ENCODE measurements around the gene NFASC. TPM values are rescaled to one million over a fixed set of nuclear protein-coding genes. Genes with fewer than 3 reads are reported as not detected.

The NFASC gene
- total and polyA plus RNA-seq, 4 donors, result 0.23 to 5.4 (median 1.9) TPM

DNA sequence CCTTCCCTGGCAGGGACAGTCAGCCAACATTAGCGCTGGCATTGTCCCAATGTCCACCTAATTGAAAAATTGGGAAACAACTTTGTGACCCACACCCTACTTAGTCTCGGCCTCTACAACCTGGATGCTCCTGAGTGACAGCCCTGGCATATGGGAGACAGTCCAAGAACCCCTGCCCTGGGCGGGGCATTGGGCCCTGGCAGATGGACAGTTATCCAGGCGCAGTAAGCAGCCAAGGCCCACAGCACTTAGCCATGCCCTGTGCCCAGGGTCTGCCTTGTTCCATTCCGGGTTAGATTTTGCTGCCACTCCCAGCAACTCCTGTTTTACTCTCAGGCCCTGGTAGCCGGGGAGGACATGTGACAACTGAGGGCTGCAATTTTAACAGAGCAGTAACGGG lies 50.3 kb downstream of the NFASC start:
- peak in 1 of 2 donors; percentile 16 for TF ChIP-seq JUND (IDR thresholded peaks at IDR 0.05)
- TF ChIP-seq YY1 (IDR thresholded peaks at IDR 0.05), result no peak
- TF ChIP-seq HNF4G (IDR thresholded peaks at IDR 0.05), result no peak
- peak in 1 of 2 donors; percentile 6 for TF ChIP-seq RAD21 (IDR thresholded peaks at IDR 0.05)
- peak in 1 of 2 donors; percentile 52 for TF ChIP-seq HNF4A (conservative IDR thresholded peaks at IDR 0.05)
- TF ChIP-seq, protein P1, sequence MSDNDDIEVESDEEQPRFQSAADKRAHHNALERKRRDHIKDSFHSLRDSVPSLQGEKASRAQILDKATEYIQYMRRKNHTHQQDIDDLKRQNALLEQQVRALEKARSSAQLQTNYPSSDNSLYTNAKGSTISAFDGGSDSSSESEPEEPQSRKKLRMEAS (IDR thresholded peaks at IDR 0.05), result no peak
- TF ChIP-seq, protein P2, sequence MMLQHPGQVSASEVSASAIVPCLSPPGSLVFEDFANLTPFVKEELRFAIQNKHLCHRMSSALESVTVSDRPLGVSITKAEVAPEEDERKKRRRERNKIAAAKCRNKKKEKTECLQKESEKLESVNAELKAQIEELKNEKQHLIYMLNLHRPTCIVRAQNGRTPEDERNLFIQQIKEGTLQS (IDR thresholded peaks at IDR 0.05), result no peak
- TF ChIP-seq, protein P3, sequence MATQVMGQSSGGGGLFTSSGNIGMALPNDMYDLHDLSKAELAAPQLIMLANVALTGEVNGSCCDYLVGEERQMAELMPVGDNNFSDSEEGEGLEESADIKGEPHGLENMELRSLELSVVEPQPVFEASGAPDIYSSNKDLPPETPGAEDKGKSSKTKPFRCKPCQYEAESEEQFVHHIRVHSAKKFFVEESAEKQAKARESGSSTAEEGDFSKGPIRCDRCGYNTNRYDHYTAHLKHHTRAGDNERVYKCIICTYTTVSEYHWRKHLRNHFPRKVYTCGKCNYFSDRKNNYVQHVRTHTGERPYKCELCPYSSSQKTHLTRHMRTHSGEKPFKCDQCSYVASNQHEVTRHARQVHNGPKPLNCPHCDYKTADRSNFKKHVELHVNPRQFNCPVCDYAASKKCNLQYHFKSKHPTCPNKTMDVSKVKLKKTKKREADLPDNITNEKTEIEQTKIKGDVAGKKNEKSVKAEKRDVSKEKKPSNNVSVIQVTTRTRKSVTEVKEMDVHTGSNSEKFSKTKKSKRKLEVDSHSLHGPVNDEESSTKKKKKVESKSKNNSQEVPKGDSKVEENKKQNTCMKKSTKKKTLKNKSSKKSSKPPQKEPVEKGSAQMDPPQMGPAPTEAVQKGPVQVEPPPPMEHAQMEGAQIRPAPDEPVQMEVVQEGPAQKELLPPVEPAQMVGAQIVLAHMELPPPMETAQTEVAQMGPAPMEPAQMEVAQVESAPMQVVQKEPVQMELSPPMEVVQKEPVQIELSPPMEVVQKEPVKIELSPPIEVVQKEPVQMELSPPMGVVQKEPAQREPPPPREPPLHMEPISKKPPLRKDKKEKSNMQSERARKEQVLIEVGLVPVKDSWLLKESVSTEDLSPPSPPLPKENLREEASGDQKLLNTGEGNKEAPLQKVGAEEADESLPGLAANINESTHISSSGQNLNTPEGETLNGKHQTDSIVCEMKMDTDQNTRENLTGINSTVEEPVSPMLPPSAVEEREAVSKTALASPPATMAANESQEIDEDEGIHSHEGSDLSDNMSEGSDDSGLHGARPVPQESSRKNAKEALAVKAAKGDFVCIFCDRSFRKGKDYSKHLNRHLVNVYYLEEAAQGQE (IDR thresholded peaks at IDR 0.05), result no peak
- TF ChIP-seq RXRA (IDR thresholded peaks at IDR 0.05), result peak in 1 of 2 donors; percentile 58
- Histone ChIP-seq H3K27me3 (ENCODE audit: control insufficient read depth in 4 of 4, insufficient read depth in 4 of 4, low read length in 3 of 4) (no peaks in the 10 kb centered on the region), H3K9me3 (ENCODE audit: control insufficient read depth in 4 of 4, low read length in 3 of 4) (no peaks in the 10 kb centered on the region), H3K36me3 (ENCODE audit: control insufficient read depth in 4 of 4, insufficient read depth in 3 of 4, low read depth in 1 of 4, low read length in 3 of 4) (no peaks in the 10 kb centered on the region), H3K4me1 (ENCODE audit: control insufficient read depth in 4 of 4, insufficient read depth in 4 of 4, low read length in 3 of 4) (peaks cover 10 to 17% (median 11%) of the 10 kb centered on the region in 4 donors), H3K4me3 (ENCODE audit: low read depth in 1 of 3, low read length in 3 of 3) (no peak overlapping the region), H3K9ac (ENCODE audit: low read depth in 1 of 2, low read length in 2 of 2) (no peak overlapping the region), H3K27ac (ENCODE audit: low read depth in 1 of 2, low read length in 2 of 2) (no peak overlapping the region)
- no peak for DNase-seq (ENCODE audit: low spot score)
- 38% methylated on average over 7 of the region's 7 CpGs for WGBS

DNA sequence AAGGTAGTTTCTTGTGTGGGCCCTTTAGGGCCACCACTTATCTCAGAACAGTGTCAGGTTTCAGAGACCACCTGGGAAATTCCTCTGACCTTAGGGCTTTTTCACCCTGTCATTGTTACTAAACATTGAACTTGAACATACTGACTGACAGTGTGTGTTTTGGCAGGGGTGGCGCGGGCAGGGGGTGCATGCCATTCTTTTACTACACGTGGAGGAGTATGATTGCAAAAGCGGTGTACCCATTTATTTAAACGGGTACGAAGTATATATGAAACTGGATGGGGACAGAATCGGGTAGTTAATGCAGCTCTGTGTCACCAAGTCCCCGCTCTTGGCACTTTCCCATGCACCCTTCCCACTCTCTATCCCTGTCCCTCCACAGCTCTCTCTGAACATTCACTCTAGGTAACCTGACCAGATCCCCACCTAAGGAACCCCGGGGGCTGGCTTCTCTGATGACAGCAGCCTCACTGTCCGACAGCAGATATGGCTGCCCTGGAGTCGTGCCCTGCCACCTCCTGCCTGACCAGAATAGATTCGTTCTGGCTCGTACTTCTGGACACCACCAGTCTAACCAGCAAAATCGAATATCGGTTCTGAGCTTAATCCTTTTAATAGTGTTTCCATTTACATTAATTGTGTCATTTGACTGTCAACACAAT lies 51.3 kb downstream of the NFASC start:
- H3K27me3 ChIP-seq (ENCODE audit: control insufficient read depth in 4 of 4, insufficient read depth in 4 of 4, low read length in 3 of 4), result no peaks in the 10 kb centered on the region
- 76% methylated on average over 15 of the region's 15 CpGs for WGBS
- H3K9ac ChIP-seq (ENCODE audit: low read depth in 1 of 2, low read length in 2 of 2), result no peak overlapping the region

More for the DNA sequence above, 51.3 kb downstream of the NFASC start:
- no peak for TF ChIP-seq TAF1 (conservative IDR thresholded peaks at IDR 0.05)
- TF ChIP-seq JUND (IDR thresholded peaks at IDR 0.05), result no peak
- TF ChIP-seq, protein P2 (IDR thresholded peaks at IDR 0.05), result no peak
- TF ChIP-seq EGR1 (IDR thresholded peaks at IDR 0.05; ENCODE audit: low read depth in 2 of 2), result no peak
- no peak for TF ChIP-seq RAD21 (IDR thresholded peaks at IDR 0.05)
- no peak for TF ChIP-seq SP1 (IDR thresholded peaks at IDR 0.05)
- no peak for TF ChIP-seq NR2F2 (IDR thresholded peaks at IDR 0.05)
- TF ChIP-seq HNF4G (IDR thresholded peaks at IDR 0.05), result no peak
- TF ChIP-seq, protein P4, sequence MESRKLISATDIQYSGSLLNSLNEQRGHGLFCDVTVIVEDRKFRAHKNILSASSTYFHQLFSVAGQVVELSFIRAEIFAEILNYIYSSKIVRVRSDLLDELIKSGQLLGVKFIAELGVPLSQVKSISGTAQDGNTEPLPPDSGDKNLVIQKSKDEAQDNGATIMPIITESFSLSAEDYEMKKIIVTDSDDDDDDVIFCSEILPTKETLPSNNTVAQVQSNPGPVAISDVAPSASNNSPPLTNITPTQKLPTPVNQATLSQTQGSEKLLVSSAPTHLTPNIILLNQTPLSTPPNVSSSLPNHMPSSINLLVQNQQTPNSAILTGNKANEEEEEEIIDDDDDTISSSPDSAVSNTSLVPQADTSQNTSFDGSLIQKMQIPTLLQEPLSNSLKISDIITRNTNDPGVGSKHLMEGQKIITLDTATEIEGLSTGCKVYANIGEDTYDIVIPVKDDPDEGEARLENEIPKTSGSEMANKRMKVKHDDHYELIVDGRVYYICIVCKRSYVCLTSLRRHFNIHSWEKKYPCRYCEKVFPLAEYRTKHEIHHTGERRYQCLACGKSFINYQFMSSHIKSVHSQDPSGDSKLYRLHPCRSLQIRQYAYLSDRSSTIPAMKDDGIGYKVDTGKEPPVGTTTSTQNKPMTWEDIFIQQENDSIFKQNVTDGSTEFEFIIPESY (IDR thresholded peaks at IDR 0.05), result no peak
- TF ChIP-seq RXRA (IDR thresholded peaks at IDR 0.05), result no peak
- no peak for TF ChIP-seq FOXA2 (IDR thresholded peaks at IDR 0.05)
- no peak for TF ChIP-seq YY1 (IDR thresholded peaks at IDR 0.05)
- TF ChIP-seq, protein P5, sequence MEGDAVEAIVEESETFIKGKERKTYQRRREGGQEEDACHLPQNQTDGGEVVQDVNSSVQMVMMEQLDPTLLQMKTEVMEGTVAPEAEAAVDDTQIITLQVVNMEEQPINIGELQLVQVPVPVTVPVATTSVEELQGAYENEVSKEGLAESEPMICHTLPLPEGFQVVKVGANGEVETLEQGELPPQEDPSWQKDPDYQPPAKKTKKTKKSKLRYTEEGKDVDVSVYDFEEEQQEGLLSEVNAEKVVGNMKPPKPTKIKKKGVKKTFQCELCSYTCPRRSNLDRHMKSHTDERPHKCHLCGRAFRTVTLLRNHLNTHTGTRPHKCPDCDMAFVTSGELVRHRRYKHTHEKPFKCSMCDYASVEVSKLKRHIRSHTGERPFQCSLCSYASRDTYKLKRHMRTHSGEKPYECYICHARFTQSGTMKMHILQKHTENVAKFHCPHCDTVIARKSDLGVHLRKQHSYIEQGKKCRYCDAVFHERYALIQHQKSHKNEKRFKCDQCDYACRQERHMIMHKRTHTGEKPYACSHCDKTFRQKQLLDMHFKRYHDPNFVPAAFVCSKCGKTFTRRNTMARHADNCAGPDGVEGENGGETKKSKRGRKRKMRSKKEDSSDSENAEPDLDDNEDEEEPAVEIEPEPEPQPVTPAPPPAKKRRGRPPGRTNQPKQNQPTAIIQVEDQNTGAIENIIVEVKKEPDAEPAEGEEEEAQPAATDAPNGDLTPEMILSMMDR (IDR thresholded peaks at IDR 0.05; ENCODE audit: low read depth, low read length, missing input control), result no peak
- no peak for TF ChIP-seq HNF4A (conservative IDR thresholded peaks at IDR 0.05)
- no peak for TF ChIP-seq FOXA1 (IDR thresholded peaks at IDR 0.05)
- Histone ChIP-seq H3K4me3 (ENCODE audit: low read depth in 1 of 3, low read length in 3 of 3) (no peak overlapping the region), H3K4me1 (ENCODE audit: control insufficient read depth in 4 of 4, insufficient read depth in 4 of 4, low read length in 3 of 4) (peaks cover 10 to 17% (median 11%) of the 10 kb centered on the region in 4 donors), H3K36me3 (ENCODE audit: control insufficient read depth in 4 of 4, insufficient read depth in 3 of 4, low read depth in 1 of 4, low read length in 3 of 4) (no peaks in the 10 kb centered on the region), H3K27ac (ENCODE audit: low read depth in 1 of 2, low read length in 2 of 2) (no peak overlapping the region), H3K9me3 (ENCODE audit: control insufficient read depth in 4 of 4, low read length in 3 of 4) (no peaks in the 10 kb centered on the region)
- no peak for DNase-seq (ENCODE audit: low spot score)
